Testis (tissue), 3 donors: ENCODE results near the gene SERPINA9. TPM values are rescaled to one million over a fixed set of nuclear protein-coding genes. Genes with fewer than 3 reads are reported as not detected.

ENCODE experiments used
- DNase-seq: peaks from one replicate; pipeline ENCODE4 v3.0.0-alpha.2; 2019
- H3K27ac ChIP-seq, 2 donors: fragments of 200-600 bp; sonication (generic); one replicate each; pipeline ENCODE4 v1.5.1; 2019
- H3K27me3 ChIP-seq: fragments of 200-600 bp; sonication (generic); one replicate; pipeline ENCODE4 v1.5.1; 2019
- H3K36me3 ChIP-seq: fragments of 200-600 bp; sonication (generic); one replicate; pipeline ENCODE4 v1.5.1; 2017; ENCODE audit warnings: low read depth; ENCODE audit errors: missing control alignments
- H3K4me1 ChIP-seq: fragments of 200-600 bp; sonication (generic); one replicate; pipeline ENCODE4 v1.5.1; 2019
- H3K4me3 ChIP-seq, 2 donors: fragments of 200-600 bp; sonication (generic); one replicate each; pipeline ENCODE4 v1.5.1; 2017 to 2019
- H3K9me3 ChIP-seq: fragments of 200-600 bp; sonication (generic); one replicate; pipeline ENCODE4 v1.5.1; 2017
- POLR2A ChIP-seq: fragments of 450-650 bp; IDR thresholded peaks from one replicate; pipeline ENCODE4 v1.6.1; 2017; ENCODE audit warnings: antibody characterized with exemption, mild to moderate bottlenecking, moderate library complexity
- WGBS, 2 donors: methylation state at CpG; one replicate each; pipeline ENCODE4 v1.1.5; 2018; 5-methylcytosine and 5-hydroxymethylcytosine counted together
- intact Hi-C: fragments of 100-400 bp; cut with DNase I; formaldehyde crosslinking; loops from one replicate; pipeline ENCODE4 v1.15.1; 2023; ENCODE audit warnings: low total_unique reads
- polyA plus RNA-seq: library from polyadenylated mRNA; stranded (reverse); fragments of 350-450 nt; fragmentation: Illumina TruSeq; extraction: RNeasy Lipid Tissue Mini Kit (QIAGEN cat#74804); gene quantifications from one replicate; pipeline ENCODE4 v1.2.3, GENCODE V29; 2014; ENCODE audit warnings: low read depth, low replicate concordance; ENCODE audit not compliant: insufficient read depth
- total RNA-seq, 2 donors: library from RNA; depleted of rRNA; stranded (reverse); fragments of >200 nt; gene quantifications; one replicate each; pipeline ENCODE4 v1.2.3, GENCODE V29; 2016
- TF ChIP-seq, protein P1 (sequence below), 3 experiments: fragments of 450-650 bp in 2 of 3; fragments of 200-600 bp in 1 of 3; sonication (generic) in 1 of 3; IDR thresholded peaks; one replicate each; pipeline ENCODE4 v1.5.1; 2016 to 2019; ENCODE audit warnings: antibody characterized with exemption in 3 of 3, mild to moderate bottlenecking in 2 of 3, moderate library complexity in 1 of 3

SERPINA9 gene
- total and polyA plus RNA-seq, 3 donors from 2014 or later: not detected

- no peak overlapping the region for H3K4me3 ChIP-seq
- no peaks in the 10 kb centered on the region for H3K4me1 ChIP-seq
- H3K9me3 ChIP-seq: no peaks in the 10 kb centered on the region
- no peak for TF ChIP-seq POLR2A
- TF ChIP-seq, protein P1, sequence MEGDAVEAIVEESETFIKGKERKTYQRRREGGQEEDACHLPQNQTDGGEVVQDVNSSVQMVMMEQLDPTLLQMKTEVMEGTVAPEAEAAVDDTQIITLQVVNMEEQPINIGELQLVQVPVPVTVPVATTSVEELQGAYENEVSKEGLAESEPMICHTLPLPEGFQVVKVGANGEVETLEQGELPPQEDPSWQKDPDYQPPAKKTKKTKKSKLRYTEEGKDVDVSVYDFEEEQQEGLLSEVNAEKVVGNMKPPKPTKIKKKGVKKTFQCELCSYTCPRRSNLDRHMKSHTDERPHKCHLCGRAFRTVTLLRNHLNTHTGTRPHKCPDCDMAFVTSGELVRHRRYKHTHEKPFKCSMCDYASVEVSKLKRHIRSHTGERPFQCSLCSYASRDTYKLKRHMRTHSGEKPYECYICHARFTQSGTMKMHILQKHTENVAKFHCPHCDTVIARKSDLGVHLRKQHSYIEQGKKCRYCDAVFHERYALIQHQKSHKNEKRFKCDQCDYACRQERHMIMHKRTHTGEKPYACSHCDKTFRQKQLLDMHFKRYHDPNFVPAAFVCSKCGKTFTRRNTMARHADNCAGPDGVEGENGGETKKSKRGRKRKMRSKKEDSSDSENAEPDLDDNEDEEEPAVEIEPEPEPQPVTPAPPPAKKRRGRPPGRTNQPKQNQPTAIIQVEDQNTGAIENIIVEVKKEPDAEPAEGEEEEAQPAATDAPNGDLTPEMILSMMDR (IDR thresholded peaks at IDR 0.05): no peak
- no peak overlapping the region for H3K27ac ChIP-seq
- intact Hi-C loops: no loop called here
- H3K36me3 ChIP-seq: no peaks in the 10 kb centered on the region
- no peaks in the 10 kb centered on the region for H3K27me3 ChIP-seq
- no peak for DNase-seq
- WGBS, 2 donors: 92 to 97% methylated on average over 4 of the region's 4 CpGs
Measured at GRCh38 chr14:94505206-94505605, 29.2 kb upstream of the SERPINA9 start.

- WGBS, 2 donors: 75 to 78% methylated on average over 14 to 16 of the region's 16 CpGs
- Histone ChIP-seq H3K27me3 (no peaks in the 10 kb centered on the region), H3K9me3 (no peaks in the 10 kb centered on the region), H3K36me3 (no peaks in the 10 kb centered on the region), H3K4me3 (no peak overlapping the region), H3K27ac (no peak overlapping the region), H3K4me1 (no peaks in the 10 kb centered on the region)
- intact Hi-C loops: no loop called here
- TF ChIP-seq, protein P1 (IDR thresholded peaks at IDR 0.05): no peak
- no peak for TF ChIP-seq POLR2A
- no peak for DNase-seq
Measured at GRCh38 chr14:94501588-94502516, 25.9 kb upstream of the SERPINA9 start.

DNA sequence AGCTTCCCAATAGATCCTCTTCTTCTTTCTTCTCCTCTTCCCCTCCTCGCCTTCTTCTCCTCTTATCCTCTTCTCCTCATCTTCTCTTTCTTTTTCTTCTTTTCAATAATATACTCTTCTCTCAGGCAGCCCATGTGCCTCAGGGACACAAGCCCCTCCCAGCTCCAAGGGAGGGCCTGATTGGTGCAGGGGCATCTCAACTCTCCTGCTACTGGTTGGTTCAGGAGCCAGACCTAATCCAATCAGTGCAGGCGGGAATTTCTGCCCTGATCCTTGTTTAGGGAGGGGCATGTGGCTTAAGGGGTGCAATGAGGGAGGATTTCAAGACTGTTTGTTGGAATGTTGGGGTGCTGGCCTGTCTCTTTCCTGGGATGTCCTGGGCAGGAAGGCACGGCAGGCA lies 24.3 kb upstream of the SERPINA9 start:
- intact Hi-C loops: no loop called here
- Histone ChIP-seq H3K27me3 (no peaks in the 10 kb centered on the region), H3K36me3 (no peaks in the 10 kb centered on the region), H3K4me3 (no peak overlapping the region), H3K9me3 (no peaks in the 10 kb centered on the region), H3K27ac (no peak overlapping the region), H3K4me1 (no peaks in the 10 kb centered on the region)
- no peak for DNase-seq
- 84 to 88% methylated on average over 2 to 3 of the region's 3 CpGs for WGBS, 2 donors
- TF ChIP-seq POLR2A: no peak
- TF ChIP-seq, protein P1 (IDR thresholded peaks at IDR 0.05): no peak

DNA sequence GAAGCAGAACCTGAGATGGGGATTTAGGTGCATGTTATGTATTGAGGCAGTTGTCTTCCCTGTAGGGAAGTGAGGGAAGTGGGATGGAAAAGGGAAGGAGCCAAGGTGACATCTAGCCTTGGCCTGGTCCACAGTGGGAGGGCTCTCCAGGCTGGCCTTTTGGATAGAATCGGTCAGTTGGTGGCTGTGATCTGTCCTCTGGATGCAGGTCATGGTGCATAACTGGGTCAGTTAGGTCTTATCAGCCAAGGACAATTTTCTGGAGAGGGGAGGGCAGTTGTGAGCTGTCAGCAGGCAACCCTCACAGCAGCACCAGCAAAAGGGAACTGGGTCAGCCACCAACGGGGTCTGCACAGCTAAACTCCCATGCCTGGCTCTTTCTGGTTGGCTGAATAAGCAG lies 23.7 kb upstream of the SERPINA9 start:
- 56 to 70% methylated on average over 1 to 2 of the region's 2 CpGs for WGBS, 2 donors
- no peaks in the 10 kb centered on the region for H3K36me3 ChIP-seq
- no peak overlapping the region for H3K27ac ChIP-seq
- H3K27me3 ChIP-seq: no peaks in the 10 kb centered on the region
- H3K4me3 ChIP-seq: no peak overlapping the region
- no peaks in the 10 kb centered on the region for H3K9me3 ChIP-seq
- DNase-seq: no peak
- intact Hi-C loops: no loop called here
- H3K4me1 ChIP-seq: no peaks in the 10 kb centered on the region
- no peak for TF ChIP-seq POLR2A
- TF ChIP-seq, protein P1 (IDR thresholded peaks at IDR 0.05): no peak

DNA sequence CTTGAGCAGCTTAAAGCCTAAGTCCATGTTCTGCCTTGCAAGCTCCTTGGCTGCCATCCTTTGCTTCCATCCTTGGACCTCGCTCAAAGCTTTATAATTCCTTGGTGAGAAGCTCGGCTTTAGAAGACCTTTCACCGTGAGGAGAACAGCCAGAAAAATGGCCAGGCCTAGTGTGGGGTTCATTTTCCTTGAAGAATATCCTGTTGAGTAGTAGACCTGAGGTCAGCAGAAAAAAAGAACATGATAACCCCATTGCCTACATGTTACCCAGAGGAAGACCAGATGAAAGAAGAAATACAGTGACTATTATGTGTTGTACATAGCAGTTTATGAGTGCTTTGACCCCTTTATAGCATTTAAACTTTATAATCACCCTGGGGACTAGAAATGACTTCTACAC lies 22.2 kb upstream of the SERPINA9 start:
- no peak for TF ChIP-seq POLR2A
- TF ChIP-seq, protein P1 (IDR thresholded peaks at IDR 0.05): no peak
- intact Hi-C loops: no loop called here
- Histone ChIP-seq H3K27ac (no peak overlapping the region), H3K27me3 (no peaks in the 10 kb centered on the region), H3K4me3 (no peak overlapping the region), H3K36me3 (no peaks in the 10 kb centered on the region), H3K4me1 (no peaks in the 10 kb centered on the region), H3K9me3 (no peaks in the 10 kb centered on the region)
- WGBS, 2 donors: 74 to 85% methylated on average over 3 of the region's 3 CpGs
- DNase-seq: no peak
